ENCODE measurements around the gene MED14.

MED14 gene

DNA sequence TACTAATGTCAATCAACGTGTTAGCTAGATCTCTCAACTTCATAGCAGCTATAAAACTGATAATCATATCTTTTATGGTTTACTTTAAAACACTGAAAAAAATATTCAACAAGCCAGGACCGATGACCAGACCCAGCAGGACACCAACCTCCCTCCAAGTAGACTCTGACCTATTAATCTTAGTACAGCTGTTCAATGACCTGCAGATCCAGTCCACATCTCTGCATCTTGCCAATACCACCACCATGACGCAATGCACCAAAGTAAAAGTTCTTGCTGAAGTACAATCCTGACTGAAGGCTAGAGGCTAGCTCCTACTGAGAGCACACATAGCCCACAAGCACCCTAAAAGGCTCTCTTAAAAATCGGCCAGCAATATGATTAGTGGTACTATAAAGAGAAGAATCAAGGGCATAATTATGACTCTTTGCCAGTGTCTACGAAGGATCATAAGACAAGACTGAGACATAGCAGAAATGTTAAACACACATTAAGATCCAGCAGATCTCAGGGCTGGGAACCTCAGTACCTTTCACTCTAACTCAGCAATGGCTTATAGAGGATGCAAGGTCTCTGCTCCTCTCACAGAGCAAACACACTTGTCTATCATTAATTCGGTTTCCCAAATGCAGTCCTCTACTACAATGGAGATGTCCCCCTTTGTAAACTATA lies 7.6 kb downstream of the MED14 start:
- no peak overlapping the region for H3K27ac ChIP-seq
- TF ChIP-seq, protein P1, sequence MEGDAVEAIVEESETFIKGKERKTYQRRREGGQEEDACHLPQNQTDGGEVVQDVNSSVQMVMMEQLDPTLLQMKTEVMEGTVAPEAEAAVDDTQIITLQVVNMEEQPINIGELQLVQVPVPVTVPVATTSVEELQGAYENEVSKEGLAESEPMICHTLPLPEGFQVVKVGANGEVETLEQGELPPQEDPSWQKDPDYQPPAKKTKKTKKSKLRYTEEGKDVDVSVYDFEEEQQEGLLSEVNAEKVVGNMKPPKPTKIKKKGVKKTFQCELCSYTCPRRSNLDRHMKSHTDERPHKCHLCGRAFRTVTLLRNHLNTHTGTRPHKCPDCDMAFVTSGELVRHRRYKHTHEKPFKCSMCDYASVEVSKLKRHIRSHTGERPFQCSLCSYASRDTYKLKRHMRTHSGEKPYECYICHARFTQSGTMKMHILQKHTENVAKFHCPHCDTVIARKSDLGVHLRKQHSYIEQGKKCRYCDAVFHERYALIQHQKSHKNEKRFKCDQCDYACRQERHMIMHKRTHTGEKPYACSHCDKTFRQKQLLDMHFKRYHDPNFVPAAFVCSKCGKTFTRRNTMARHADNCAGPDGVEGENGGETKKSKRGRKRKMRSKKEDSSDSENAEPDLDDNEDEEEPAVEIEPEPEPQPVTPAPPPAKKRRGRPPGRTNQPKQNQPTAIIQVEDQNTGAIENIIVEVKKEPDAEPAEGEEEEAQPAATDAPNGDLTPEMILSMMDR (conservative IDR thresholded peaks at IDR 0.05) = no peak
- no peak for TF ChIP-seq ZFX (IDR thresholded peaks at IDR 0.05)

DNA sequence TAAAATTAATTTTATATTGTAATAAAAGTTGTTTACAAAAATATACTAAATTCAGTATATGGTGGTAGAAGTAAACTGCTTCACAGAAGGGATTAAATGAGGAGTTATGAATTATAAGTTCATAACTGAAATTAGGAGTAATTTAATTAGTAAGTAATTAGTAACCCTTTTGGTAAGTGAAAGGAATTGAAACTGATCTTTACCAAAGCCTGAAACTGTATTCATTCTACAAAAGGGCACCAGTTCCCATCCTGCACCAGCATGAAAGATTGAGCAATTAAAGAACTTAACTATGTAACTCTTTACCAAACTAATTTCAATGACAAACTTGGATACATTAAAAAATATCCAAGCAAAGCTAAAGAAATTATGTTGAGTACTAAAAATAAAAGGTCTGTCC lies 8.2 kb downstream of the MED14 start:
- no peak overlapping the region for H3K27ac ChIP-seq
- TF ChIP-seq, protein P1 (conservative IDR thresholded peaks at IDR 0.05) = no peak
- no peak for TF ChIP-seq ZFX (IDR thresholded peaks at IDR 0.05)

DNA sequence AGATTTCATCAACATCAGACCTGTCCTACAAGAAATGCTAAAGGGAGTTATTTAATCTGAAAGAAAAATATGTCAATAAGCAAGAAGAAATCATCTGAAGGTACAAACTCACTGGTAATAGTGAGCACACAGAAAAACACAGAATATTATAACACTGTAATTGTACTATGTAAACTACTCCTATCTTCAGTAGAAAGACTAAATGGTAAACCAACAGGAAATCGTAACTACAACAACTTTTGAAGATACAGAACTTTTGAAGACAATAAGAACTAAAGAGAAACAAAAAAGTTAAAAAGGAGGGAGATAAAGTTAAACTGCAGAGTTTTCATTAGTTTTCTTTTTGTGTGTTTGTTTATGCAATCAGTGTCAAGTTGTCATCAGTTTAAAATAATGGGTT lies 12.4 kb downstream of the MED14 start:
- no peak overlapping the region for H3K27ac ChIP-seq
- TF ChIP-seq, protein P1 (conservative IDR thresholded peaks at IDR 0.05) = no peak
- TF ChIP-seq ZFX (IDR thresholded peaks at IDR 0.05) = no peak

DNA sequence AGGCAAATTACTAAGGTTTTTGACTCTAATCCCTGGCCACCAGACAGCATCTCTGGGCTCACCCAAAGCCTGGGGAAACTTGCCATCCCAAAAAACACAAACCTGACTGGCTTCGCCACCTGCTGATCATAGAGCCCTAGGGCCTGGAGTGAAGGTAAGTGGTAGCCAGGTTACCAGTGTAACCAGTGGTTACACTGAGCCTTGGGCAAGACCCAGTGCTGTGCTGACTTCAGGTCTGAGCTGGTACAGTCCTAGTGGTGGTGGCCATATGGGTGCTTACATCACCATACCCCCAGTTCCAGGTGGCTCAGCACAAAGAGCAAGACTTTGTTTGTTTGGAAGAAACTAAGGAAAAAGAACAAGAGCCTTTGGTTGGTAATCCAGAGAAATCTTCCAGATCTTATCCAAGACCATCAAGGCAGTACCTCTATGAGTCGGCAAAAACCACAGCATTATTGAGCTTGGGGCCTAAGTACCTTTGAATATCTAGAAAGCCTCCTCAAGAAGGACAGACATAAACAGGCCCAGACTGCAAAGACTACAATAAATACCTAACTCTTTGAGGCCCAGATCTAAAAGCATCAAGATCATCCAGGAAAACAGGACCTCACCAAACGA lies 13.7 kb downstream of the MED14 start:
- no peak for TF ChIP-seq ZFX (IDR thresholded peaks at IDR 0.05)
- TF ChIP-seq, protein P1 (conservative IDR thresholded peaks at IDR 0.05) = no peak

DNA sequence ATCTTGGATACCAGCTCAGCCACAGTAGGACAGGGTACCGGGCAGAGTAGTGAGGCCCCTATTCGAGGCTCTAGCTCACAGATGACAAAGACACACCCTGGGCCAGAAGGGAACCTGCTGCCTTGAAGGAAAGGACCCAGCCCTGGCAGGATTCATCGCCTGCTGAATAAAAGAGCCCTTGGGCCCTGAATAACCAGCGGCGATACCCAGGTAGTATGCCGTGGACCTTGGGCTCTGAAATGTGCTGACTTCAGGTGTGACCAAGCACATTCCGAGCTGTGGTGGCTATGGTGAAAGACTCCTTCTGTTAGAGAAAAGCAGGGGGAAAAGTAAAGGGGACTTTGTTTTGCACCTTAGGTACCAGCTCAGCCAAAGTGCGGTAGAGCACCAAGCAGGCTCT lies 14.6 kb downstream of the MED14 start:
- TF ChIP-seq, protein P1 (conservative IDR thresholded peaks at IDR 0.05) = no peak
- TF ChIP-seq ZFX (IDR thresholded peaks at IDR 0.05) = no peak
- H3K27ac ChIP-seq = no peak overlapping the region

More for the DNA sequence above, 13.7 kb downstream of the MED14 start:
- H3K27ac ChIP-seq = no peak overlapping the region

DNA sequence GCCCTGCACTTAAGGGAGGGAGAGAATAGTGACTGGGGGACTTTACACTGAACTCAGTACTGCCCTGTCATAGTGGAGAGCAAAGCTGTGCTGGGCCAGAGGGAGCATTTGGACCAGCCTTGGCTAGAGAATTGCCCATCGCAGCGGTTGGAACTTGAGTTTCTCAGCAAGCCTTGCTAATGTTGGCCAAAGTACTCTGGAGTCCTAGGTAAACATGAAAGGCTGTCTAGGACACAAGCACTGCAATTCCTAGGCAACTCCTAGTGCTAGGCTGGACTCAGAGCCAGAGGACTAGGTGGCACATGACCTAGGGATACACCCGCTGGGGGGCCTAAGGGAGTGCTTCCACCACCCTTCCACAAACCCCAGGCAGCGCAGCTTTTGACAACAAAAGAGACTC lies 15.0 kb downstream of the MED14 start:
- H3K27ac ChIP-seq = no peak overlapping the region
- TF ChIP-seq, protein P1 (conservative IDR thresholded peaks at IDR 0.05) = no peak
- TF ChIP-seq ZFX (IDR thresholded peaks at IDR 0.05) = no peak

DNA sequence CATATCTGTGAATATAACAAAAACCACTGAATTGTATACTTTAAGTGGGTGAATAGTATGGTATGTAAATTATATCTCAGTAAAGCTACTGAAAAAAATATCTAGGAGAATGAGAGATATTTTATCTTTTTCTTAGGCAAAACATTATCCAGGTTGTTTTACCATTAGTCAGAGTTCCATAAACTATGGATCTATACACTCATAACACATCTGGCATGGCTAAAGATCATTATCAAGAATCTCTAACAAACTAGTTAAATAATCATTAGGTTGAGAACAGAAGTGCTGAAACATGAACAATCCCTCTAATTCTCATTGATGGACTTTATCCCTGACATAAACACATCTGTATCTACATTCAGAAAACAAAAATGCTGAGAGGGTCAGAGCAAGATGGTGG lies 15.6 kb downstream of the MED14 start:
- TF ChIP-seq, protein P1 (conservative IDR thresholded peaks at IDR 0.05) = no peak
- no peak for TF ChIP-seq ZFX (IDR thresholded peaks at IDR 0.05)
- no peak overlapping the region for H3K27ac ChIP-seq
